Stimulated activated naive CD8-positive, alpha-beta T cell treated with anti-CD3 and anti-CD28 coated beads, Interleukin-15, amount 100 ng/mL, for 72 hours (primary cell): ENCODE measurements around the gene COL6A6.

Experiments used
- ATAC-seq: fragments of 150-1000 bp; cut with Tn5 transposase; 2 replicates; pipeline ENCODE4 v1.10.0; 2021; ENCODE audit warnings: mild to moderate bottlenecking, moderate library complexity
- DNase-seq, 2 donors: peaks; one replicate each; pipeline ENCODE4 v3.0.0; 2021 to 2022
- H3K27ac Mint-ChIP-seq, 2 donors: one replicate each; pipeline ENCODE4 v1.8.0; 2022; ENCODE audit warnings: mild to moderate bottlenecking in 2 of 2, mixed read lengths in 2 of 2, moderate library complexity in 2 of 2
- H3K27me3 Mint-ChIP-seq: one replicate; pipeline ENCODE4 v1.8.0; 2022; ENCODE audit warnings: mixed read lengths
- H3K4me1 Mint-ChIP-seq: one replicate; pipeline ENCODE4 v1.8.0; 2022; ENCODE audit warnings: mild to moderate bottlenecking, mixed read lengths
- H3K4me3 Mint-ChIP-seq, 2 donors: one replicate each; pipeline ENCODE4 v1.8.0; 2022; ENCODE audit warnings: mild to moderate bottlenecking in 2 of 2, mixed read lengths in 2 of 2, moderate library complexity in 1 of 2
- H3K9me3 Mint-ChIP-seq, 2 donors: one replicate each; pipeline ENCODE4 v1.8.0; 2022; ENCODE audit warnings: mixed read lengths in 2 of 2

The COL6A6 gene, protein sequence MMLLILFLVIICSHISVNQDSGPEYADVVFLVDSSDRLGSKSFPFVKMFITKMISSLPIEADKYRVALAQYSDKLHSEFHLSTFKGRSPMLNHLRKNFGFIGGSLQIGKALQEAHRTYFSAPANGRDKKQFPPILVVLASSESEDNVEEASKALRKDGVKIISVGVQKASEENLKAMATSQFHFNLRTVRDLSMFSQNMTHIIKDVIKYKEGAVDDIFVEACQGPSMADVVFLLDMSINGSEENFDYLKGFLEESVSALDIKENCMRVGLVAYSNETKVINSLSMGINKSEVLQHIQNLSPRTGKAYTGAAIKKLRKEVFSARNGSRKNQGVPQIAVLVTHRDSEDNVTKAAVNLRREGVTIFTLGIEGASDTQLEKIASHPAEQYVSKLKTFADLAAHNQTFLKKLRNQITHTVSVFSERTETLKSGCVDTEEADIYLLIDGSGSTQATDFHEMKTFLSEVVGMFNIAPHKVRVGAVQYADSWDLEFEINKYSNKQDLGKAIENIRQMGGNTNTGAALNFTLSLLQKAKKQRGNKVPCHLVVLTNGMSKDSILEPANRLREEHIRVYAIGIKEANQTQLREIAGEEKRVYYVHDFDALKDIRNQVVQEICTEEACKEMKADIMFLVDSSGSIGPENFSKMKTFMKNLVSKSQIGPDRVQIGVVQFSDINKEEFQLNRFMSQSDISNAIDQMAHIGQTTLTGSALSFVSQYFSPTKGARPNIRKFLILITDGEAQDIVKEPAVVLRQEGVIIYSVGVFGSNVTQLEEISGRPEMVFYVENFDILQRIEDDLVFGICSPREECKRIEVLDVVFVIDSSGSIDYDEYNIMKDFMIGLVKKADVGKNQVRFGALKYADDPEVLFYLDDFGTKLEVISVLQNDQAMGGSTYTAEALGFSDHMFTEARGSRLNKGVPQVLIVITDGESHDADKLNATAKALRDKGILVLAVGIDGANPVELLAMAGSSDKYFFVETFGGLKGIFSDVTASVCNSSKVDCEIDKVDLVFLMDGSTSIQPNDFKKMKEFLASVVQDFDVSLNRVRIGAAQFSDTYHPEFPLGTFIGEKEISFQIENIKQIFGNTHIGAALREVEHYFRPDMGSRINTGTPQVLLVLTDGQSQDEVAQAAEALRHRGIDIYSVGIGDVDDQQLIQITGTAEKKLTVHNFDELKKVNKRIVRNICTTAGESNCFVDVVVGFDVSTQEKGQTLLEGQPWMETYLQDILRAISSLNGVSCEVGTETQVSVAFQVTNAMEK (N-terminal part only)

DNA sequence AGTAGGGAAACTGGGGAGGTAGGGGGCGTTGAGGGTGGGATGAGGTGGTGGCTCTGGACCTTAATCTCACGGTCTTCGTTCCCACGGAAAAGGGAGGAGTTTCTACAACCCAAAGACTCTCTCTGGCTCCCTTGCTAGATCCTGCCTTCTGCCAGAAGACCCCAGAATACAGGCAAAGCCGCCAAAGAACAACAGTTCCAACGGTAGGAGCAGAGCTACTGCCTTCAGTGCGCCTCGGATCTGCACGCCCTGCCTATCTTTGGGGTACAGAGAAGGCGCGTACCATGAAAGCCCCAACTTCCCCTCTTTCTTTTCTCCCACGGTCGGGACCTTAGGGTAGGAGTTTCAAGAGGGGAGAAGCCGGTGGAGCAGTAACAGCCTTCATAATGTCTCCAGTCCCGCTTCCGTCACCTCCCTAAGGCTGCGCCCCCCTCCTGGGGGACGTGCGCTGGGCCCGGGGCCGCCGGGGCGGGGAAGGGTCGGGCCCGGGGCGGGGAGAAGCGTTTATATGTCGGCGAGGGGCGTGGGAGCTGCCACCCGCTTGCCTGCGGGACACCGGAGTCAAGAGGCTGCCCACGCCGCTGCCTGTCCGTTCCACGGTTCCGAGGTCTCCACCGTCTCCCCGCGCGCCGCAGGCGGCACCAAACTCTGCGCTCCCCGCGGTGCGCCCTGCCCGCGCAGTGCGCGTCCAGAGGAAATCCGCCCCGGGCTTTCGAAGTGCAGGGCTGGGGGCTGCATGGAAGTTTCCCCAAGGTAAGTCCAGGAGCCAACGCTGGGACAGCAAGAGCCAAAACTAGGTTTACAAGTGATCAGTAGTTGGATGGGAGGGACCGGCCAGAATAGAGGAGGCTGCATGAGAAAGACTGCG is at the start of gene COL6A6:
TSS of gene COL6A6 (plus strand) at position 533 of the 868 bp plus-strand sequence. CDS start 43,188 bp downstream, outside the sequence.
- ATAC-seq (peak; percentile 35), DNase-seq (no peak)
- no peak within 1 kb of the TSS for H3K4me3 Mint-ChIP-seq
- H3K27ac Mint-ChIP-seq: no peak within 1 kb of the TSS
- peaks cover 50% of the 10 kb centered on the region for H3K27me3 Mint-ChIP-seq
- no peaks in the 10 kb centered on the region for H3K9me3 Mint-ChIP-seq
- peaks cover 6% of the 10 kb centered on the region for H3K4me1 Mint-ChIP-seq

DNA sequence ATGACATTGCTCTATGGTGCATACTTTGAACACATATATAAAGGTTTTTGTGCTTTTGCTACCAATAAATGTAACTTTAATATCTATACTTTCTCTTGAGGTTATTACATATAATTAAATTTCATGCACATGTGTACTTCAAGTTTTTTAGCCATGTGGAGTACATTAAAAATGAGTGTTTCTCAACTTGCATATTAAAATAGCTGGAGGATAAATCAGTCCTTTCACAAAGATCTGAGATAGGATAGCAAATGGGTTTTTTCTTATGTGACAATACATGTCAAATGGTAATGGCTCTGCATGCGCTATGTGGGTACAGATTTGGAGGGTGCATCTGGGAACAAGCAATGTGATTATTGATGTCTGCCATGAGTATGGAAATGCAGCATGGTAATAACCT is 48.7 kb upstream of the COL6A6 start:
- Mint-ChIP-seq H3K9me3 (no peaks in the 10 kb centered on the region), H3K27me3 (peaks cover 35% of the 10 kb centered on the region), H3K4me1 (no peaks in the 10 kb centered on the region), H3K4me3 (no peak overlapping the region), H3K27ac (no peak overlapping the region)
- ATAC-seq: no peak
- no peak for DNase-seq

DNA sequence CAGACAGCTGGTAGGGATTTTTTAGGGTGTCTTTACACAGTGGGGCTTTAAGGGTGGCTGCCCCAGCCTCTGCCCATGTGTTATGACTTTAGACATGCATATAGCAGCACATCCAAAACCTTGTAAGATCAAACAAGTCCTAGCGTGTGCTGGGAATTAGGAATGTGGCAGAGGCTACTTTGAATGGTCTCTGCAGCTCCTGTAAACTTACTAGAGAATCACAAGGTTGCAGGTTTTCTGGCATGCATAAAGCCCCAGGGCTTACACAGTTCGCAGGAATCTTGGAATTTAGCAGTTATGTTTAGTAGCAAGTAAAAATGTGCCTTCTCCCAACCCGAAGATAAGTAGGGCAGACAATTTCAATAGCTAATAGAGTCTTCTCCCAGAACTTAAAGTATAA is 46.9 kb upstream of the COL6A6 start:
- H3K4me3 Mint-ChIP-seq: no peak overlapping the region
- ATAC-seq (no peak), DNase-seq (no peak)
- peaks cover 29% of the 10 kb centered on the region for H3K27me3 Mint-ChIP-seq
- H3K4me1 Mint-ChIP-seq: no peaks in the 10 kb centered on the region
- no peak overlapping the region for H3K27ac Mint-ChIP-seq
- H3K9me3 Mint-ChIP-seq: peaks cover 0 to 4% of the 10 kb centered on the region in 2 donors

DNA sequence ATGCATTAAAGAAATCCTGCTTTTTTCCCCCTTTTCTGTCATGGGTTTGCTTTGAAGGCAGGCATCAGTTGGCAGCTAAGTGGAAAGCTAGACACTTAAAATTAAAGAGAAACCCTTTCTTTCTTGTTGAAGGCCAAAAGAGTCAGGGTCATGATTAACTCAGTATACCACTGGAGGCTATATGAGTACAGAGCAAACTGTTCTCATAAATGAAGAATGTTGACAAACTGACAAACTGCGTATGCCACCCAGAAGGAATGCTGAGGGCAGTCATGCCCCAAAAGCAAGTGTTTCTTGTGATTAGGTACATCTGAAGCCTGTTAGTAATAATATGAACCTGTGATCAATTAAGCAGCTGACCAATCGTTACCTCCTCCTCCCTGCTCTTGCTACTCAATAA is 43.6 kb upstream of the COL6A6 start:
- Mint-ChIP-seq H3K9me3 (peaks cover 0 to 4% of the 10 kb centered on the region in 2 donors), H3K4me1 (no peaks in the 10 kb centered on the region), H3K4me3 (no peak overlapping the region), H3K27me3 (peaks cover 22% of the 10 kb centered on the region), H3K27ac (no peak overlapping the region)
- DNase-seq (no peak), ATAC-seq (no peak)

DNA sequence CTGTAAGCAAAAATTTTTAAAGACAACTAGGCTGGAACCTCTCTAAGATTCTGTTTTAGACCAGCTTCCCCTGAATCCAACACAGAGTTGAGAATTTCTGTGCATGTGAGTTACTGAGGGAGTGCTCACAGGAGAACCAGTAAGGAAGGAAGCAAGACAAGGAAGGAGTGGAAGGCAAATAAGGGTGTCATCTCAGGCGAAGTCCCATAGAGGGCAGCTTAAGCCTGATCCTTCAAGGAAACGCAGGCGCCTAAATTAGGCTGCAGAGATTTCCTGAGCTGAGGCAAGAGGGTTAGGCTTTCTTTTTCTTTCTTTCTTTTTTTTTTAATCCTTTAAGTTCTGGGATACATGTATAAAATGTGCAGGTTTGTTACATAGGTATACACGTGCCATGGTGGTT is 36.2 kb upstream of the COL6A6 start:
- H3K4me3 Mint-ChIP-seq: no peak overlapping the region
- H3K27ac Mint-ChIP-seq: no peak overlapping the region
- no peak for DNase-seq
- peaks cover 0 to 6% of the 10 kb centered on the region in 2 donors for H3K9me3 Mint-ChIP-seq
- H3K27me3 Mint-ChIP-seq: peaks cover 7% of the 10 kb centered on the region
- ATAC-seq: no peak
- H3K4me1 Mint-ChIP-seq: no peaks in the 10 kb centered on the region

DNA sequence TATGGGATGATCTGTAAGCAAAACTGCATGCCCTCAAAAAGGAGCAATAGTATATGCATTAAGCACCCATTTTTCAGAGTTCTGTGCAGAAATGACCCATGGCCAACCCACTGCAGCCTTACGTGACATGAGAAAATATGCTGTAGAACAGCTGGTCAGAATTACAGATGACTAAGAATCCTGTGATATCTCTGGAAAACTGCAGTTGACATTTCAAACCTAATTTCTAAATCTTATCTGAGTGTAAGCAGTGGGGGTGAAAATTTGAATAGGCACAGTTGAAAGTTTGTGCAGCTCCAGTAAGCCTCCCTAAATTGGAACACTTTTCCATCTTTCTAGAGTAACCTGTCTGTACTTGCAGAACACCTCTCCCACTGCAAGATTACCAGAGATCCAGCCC is 28.7 kb upstream of the COL6A6 start:
- peaks cover 11% of the 10 kb centered on the region for H3K27me3 Mint-ChIP-seq

DNA sequence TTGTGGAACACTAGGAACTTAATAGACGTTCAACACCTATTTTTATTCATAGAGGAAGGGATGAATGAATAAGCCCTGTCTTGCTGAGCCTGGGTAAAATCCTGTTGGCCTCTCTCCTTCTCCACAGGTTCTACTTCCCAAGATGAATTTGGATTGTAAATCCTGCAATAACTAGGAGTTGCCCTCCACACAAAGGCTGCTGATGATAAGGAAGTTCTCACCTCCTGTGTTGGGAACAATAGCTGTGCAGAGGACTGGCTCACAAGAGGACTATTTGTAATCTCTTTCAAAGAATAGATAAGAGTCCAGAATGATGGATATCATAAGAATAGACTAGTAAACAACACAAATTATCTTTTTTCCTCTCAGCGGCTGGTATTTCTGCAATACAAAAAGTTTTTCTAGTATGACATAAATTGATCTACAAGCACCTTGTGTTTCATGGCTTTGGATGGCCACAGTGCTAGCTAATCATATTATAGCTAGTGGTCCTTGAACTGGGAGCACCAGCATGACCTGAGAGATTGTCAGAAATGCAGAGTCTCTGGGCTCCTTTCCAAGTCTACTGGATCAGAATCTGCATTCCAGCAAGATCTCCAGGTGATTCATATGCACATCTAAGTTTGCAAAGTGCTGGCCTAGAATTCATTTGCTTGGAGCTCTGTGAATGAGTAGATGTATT is 28.1 kb upstream of the COL6A6 start:
- ATAC-seq: no peak
- H3K4me1 Mint-ChIP-seq: no peaks in the 10 kb centered on the region

More for the DNA sequence above, 28.7 kb upstream of the COL6A6 start:
- Mint-ChIP-seq H3K4me1 (no peaks in the 10 kb centered on the region), H3K27ac (no peak overlapping the region), H3K4me3 (no peak overlapping the region), H3K9me3 (no peaks in the 10 kb centered on the region)
- no peak for ATAC-seq
- no peak for DNase-seq

DNA sequence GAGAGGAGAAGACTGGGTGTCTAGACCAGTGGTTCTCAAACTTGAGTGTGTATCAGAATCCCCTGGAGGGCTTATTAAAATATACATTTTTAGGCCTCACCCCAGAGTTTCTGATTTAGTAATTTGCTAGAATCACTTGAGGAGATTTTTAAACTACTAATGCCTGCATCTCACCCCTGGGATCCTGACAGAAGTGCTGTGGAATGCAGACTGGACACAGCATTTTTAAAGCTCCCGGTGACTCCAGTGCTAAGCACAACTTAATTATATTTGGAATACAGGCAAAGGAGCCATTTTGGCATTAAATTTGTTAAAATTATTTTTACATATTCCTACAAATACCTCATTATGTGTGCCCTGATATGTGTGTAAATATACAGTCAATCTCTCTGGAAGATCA is 26.7 kb upstream of the COL6A6 start:
- ATAC-seq: no peak
- Mint-ChIP-seq H3K4me1 (no peaks in the 10 kb centered on the region), H3K27me3 (peaks cover 16% of the 10 kb centered on the region), H3K4me3 (no peak overlapping the region), H3K9me3 (no peaks in the 10 kb centered on the region), H3K27ac (no peak overlapping the region)
- DNase-seq: no peak

More for the DNA sequence above, 28.1 kb upstream of the COL6A6 start:
- no peak for DNase-seq
- Mint-ChIP-seq H3K9me3 (no peaks in the 10 kb centered on the region), H3K27me3 (peaks cover 11% of the 10 kb centered on the region), H3K27ac (no peak overlapping the region), H3K4me3 (no peak overlapping the region)

DNA sequence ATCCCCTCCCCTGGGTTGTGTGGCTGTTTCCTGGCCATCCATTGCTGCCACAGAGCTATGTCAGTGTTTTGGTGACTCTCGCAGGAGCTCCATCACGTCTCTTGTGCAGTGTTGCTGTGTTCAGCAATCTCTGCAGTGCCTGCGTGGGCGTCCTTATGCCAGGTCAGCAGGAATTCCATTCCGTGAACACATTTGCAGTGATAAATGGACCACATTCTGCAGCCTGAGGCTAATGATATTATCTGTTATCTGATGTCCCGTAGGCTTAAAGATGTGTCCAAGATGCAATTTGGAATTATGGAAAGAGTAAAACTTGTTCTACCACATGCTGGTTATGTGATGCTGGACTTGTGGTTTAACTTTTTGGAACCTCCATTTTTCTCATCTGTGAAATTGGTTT is 25.5 kb upstream of the COL6A6 start:
- H3K27ac Mint-ChIP-seq: no peak overlapping the region
- no peaks in the 10 kb centered on the region for H3K4me1 Mint-ChIP-seq
- no peaks in the 10 kb centered on the region for H3K9me3 Mint-ChIP-seq
- DNase-seq (no peak), ATAC-seq (no peak)
- peaks cover 19% of the 10 kb centered on the region for H3K27me3 Mint-ChIP-seq
- H3K4me3 Mint-ChIP-seq: no peak overlapping the region

DNA sequence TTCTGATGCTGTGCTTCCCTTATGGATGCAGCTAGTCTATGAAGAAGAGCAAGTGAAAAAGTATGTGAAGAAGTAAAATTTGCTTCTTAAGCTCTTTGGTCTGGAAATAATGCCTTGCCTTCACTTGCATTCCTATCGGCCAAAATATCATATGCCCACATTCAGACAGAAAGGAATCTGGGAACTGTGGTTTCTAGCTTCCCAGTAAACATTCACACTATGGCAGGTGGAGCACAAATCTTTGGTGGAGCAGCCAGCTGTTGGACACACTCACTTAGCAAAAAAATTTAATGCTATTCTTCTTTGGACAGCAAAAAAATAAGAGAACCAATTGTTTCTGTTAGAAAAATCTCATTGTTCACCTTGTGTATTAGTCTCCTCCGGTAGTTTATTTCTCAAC is 12.3 kb upstream of the COL6A6 start:
- H3K4me1 Mint-ChIP-seq: no peaks in the 10 kb centered on the region
- H3K4me3 Mint-ChIP-seq: no peak overlapping the region
- H3K27me3 Mint-ChIP-seq: peaks cover 22% of the 10 kb centered on the region
- ATAC-seq (no peak), DNase-seq (no peak)
- no peak overlapping the region for H3K27ac Mint-ChIP-seq
- H3K9me3 Mint-ChIP-seq: no peaks in the 10 kb centered on the region

DNA sequence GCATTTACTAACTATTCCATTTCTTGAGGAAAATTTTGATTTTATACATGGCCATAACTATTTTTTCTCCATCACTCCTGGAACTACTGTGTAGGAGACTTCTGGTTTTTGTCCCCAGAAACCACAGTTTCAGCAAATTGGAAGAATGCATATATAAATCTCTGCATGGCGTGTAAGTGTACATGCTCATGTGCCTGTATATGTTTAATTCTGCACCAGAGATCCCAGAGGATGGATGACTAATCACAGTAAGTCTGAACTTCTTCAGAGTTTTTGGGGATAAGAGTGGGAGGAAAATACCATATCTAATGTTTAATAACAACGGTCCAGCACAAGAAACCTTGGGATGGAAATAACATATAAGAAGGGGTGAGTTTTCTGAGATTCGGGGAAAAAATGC is 10.9 kb upstream of the COL6A6 start:
- Mint-ChIP-seq H3K27ac (no peak overlapping the region), H3K4me1 (no peaks in the 10 kb centered on the region), H3K9me3 (no peaks in the 10 kb centered on the region), H3K27me3 (peaks cover 22% of the 10 kb centered on the region), H3K4me3 (no peak overlapping the region)
- no peak for DNase-seq
- no peak for ATAC-seq

DNA sequence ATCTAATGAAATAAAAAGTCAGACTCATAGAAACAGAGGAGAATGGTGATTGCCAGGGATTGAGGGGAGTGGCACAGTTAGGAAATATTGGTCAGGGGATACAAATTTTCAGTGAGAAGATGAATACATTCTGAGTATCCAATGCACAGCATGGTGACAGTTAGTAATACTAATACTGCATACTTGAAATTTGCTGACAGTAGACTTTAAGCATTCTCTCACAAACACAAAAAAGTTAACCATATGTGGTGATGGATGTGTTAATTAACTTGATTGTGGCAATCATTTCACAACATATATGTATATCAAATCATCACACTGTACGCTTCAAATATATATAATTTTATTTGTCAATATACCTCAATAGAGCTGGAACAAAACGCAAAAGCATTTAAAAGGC is 9.2 kb upstream of the COL6A6 start:
- Mint-ChIP-seq H3K9me3 (no peaks in the 10 kb centered on the region), H3K4me3 (no peak overlapping the region), H3K4me1 (no peaks in the 10 kb centered on the region), H3K27ac (no peak overlapping the region), H3K27me3 (peaks cover 30% of the 10 kb centered on the region)
- no peak for DNase-seq
- ATAC-seq: no peak

DNA sequence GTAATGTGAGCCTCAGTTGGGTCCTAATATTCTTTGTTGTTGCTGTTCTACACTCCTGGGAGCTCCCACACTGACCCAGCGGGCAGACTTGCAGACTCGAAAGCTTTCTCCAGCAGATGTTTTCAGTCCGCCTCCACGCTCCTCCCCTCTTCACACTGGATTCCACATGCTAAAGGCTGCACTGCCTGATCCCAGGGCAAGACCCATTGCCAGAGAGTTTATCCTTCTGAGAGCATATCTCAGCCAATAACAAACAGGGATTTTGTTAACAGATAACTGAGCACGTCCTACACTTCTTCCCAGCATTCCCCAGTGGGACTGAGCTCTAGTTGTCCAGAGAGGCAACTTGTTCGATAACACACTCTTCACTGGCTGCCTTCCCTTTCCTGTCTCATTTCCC is 8.0 kb upstream of the COL6A6 start:
- no peak overlapping the region for H3K27ac Mint-ChIP-seq
- no peaks in the 10 kb centered on the region for H3K9me3 Mint-ChIP-seq
- H3K27me3 Mint-ChIP-seq: peaks cover 32% of the 10 kb centered on the region
- DNase-seq (no peak), ATAC-seq (no peak)
- no peaks in the 10 kb centered on the region for H3K4me1 Mint-ChIP-seq
- no peak overlapping the region for H3K4me3 Mint-ChIP-seq

DNA sequence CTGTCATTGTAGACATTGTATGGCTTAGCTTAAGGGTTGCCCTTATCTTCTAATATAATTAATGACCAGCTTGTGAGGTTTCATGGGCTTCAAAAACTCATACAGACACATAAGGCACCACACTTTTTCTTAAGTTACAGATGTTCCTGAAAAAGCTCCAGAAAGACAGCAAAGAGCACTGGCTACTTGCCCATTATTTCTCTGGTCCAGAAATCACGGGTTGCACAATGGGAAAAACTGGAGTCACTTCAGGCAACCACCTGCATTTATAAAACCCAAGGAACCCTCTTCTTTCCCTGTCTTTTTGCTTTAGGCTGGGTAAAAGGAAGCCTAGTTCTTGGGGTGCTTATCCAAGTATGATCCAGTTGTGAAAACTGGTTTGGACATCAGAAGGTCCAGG is 2.3 kb upstream of the COL6A6 start:
- Mint-ChIP-seq H3K27ac (no peak overlapping the region), H3K27me3 (peaks cover 46% of the 10 kb centered on the region), H3K9me3 (no peaks in the 10 kb centered on the region), H3K4me3 (no peak overlapping the region), H3K4me1 (peaks cover 6% of the 10 kb centered on the region)
- ATAC-seq: no peak
- DNase-seq: no peak
